ENCODE data around the gene RIMBP2. TPM values are rescaled to one million over a fixed set of nuclear protein-coding genes. Genes with fewer than 3 reads are reported as not detected.

Gene RIMBP2
- total RNA-seq, 1 experiment from 2014 or later = 2.1 TPM

DNA sequence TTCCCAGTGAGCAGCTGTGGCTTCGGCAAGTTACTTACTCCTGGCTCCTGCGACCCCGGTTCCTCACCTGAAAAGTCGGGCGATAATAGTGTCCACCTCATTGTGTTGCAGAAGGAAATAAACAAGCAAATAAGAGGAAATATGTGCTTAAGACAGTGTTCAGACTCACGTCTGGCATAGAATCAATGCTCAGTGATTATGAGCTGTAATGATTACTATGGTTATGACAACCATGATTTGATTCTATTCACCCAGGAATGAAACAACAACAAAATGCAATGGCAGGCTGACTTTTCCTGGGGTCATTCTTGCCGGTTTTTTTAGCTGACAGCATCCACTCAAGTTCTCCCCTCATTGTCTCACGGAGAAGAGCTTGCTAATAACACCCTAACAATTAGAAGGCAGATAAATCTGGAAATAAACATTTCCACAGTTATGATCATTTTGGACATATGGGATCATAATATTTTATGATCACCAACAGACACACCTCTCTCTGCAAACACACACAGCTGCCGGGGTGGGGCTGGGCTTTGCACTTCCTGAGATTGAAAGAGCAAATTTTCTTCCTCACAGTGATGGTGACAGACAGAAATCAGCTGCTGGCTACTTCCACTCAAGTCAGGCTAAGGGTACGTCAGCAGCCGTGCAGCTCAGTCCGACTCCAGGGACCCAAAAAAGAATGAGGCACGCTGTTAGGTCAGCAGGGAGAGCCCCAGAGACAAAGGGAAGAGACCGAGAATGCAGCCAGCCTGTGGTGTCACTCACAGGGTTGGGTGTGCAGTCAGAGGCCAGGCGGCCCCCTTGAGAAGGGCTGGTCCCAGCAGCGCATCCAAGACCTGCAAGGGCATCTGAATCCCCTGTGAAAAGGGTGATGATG lies 158.0 kb downstream of the RIMBP2 start:
- Histone ChIP-seq H3K4me3 (ENCODE audit: insufficient read depth, low read depth, low read length) (no peak overlapping the region), H3K27me3 (ENCODE audit: control insufficient read depth, insufficient read depth, low read length) (no peaks in the 10 kb centered on the region), H3K36me3 (replicated peaks; ENCODE audit: control insufficient read depth, insufficient read depth, low read length) (no peaks in the 10 kb centered on the region)
- DNase-seq = no peak

DNA sequence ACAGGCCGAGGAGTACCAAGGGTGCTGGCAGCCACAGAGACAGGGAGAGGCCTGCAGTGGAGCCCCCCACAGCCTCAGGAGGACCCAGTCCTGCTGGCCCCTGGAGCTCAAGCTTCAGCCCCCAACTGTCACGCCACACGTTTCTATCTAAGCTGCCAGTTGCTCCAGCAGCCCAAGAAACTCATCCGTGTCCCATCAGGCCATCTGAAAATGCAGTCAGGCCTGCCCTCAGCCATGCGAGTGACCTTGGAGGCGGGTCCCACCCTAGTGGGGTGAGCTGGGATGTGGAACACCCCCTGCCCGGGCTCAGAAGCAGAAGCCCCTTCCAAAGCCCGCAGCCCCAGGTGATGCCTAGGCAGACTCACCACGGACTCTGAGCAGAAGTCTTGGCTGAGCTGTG lies 158.9 kb downstream of the RIMBP2 start:
- no peaks in the 10 kb centered on the region for H3K27me3 ChIP-seq (ENCODE audit: control insufficient read depth, insufficient read depth, low read length)

GRCh38 chr12:130556486-130557055 lies 159.5 kb downstream of the RIMBP2 start:
- DNase-seq = no peak
- H3K36me3 ChIP-seq (replicated peaks; ENCODE audit: control insufficient read depth, insufficient read depth, low read length) = no peaks in the 10 kb centered on the region
- H3K4me3 ChIP-seq (ENCODE audit: insufficient read depth, low read depth, low read length) = no peak overlapping the region
- H3K27me3 ChIP-seq (ENCODE audit: control insufficient read depth, insufficient read depth, low read length) = no peaks in the 10 kb centered on the region

More for the DNA sequence above, 158.9 kb downstream of the RIMBP2 start:
- Histone ChIP-seq H3K4me3 (ENCODE audit: insufficient read depth, low read depth, low read length) (no peak overlapping the region), H3K36me3 (replicated peaks; ENCODE audit: control insufficient read depth, insufficient read depth, low read length) (no peaks in the 10 kb centered on the region)
- no peak for DNase-seq

- H3K4me3 ChIP-seq (ENCODE audit: insufficient read depth, low read depth, low read length) = no peak overlapping the region
- peak; percentile 61 for DNase-seq
These were observed 160.2 kb downstream of the RIMBP2 start for GRCh38 chr12:130555628-130556485.

GRCh38 chr12:130555221-130555620 lies 160.9 kb downstream of the RIMBP2 start:
- no peaks in the 10 kb centered on the region for H3K27me3 ChIP-seq (ENCODE audit: control insufficient read depth, insufficient read depth, low read length)
- H3K36me3 ChIP-seq (replicated peaks; ENCODE audit: control insufficient read depth, insufficient read depth, low read length) = no peaks in the 10 kb centered on the region
- no peak for DNase-seq
- no peak overlapping the region for H3K4me3 ChIP-seq (ENCODE audit: insufficient read depth, low read depth, low read length)

More at GRCh38 chr12:130555628-130556485, 160.2 kb downstream of the RIMBP2 start:
- Histone ChIP-seq H3K27me3 (ENCODE audit: control insufficient read depth, insufficient read depth, low read length) (no peaks in the 10 kb centered on the region), H3K36me3 (replicated peaks; ENCODE audit: control insufficient read depth, insufficient read depth, low read length) (no peaks in the 10 kb centered on the region)

DNA sequence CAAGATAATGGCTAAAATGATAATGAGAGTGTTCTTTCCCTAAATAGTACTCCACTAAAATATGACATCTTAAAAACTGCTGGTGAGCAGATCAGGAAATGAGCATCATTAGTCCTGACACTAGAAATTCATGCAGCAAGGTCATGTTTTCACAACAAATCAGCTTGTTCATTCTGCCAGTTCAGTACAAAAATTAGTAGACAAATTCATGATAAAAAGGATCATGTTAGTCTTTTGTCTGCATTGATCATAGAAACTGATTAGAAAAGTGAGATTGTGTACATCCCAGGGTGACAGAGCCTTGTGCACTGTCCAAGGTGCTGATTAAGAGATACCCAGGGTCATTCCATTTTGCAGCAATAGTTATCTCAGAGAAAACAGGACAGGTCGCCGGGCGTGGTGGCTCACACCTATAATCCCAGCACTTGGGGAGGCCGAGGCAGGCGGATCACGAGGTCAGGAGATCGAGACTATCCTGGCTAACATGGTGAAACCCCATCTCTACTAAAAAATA lies 163.6 kb downstream of the RIMBP2 start:
- peak; percentile 46 for DNase-seq
- Histone ChIP-seq H3K4me3 (ENCODE audit: insufficient read depth, low read depth, low read length) (no peak overlapping the region), H3K27me3 (ENCODE audit: control insufficient read depth, insufficient read depth, low read length) (no peaks in the 10 kb centered on the region), H3K36me3 (replicated peaks; ENCODE audit: control insufficient read depth, insufficient read depth, low read length) (no peaks in the 10 kb centered on the region)

DNA sequence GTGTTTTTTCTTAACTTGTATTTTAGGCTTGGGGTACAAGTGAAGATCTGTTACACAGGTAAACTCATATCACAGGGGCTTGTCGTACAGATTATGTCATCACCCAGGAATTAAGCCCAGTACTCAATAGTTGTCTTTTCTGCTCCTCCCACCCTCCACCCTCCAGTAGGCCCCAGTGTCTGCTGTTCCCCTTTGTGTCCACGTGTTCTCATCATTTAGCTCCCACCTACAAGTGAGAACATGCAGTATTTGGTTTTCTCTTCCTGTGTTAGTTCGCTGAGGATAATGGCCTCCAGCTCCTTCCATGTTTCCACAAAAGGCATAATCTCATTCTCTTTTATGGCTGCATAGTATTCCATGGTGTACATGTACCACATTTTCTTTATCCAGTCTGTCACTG lies 166.7 kb downstream of the RIMBP2 start:
- no peak for DNase-seq
- H3K4me3 ChIP-seq (ENCODE audit: insufficient read depth, low read depth, low read length) = no peak overlapping the region
- H3K36me3 ChIP-seq (replicated peaks; ENCODE audit: control insufficient read depth, insufficient read depth, low read length) = no peaks in the 10 kb centered on the region
- H3K27me3 ChIP-seq (ENCODE audit: control insufficient read depth, insufficient read depth, low read length) = no peaks in the 10 kb centered on the region

- Histone ChIP-seq H3K36me3 (replicated peaks; ENCODE audit: control insufficient read depth, insufficient read depth, low read length) (no peaks in the 10 kb centered on the region), H3K27me3 (ENCODE audit: control insufficient read depth, insufficient read depth, low read length) (no peaks in the 10 kb centered on the region), H3K4me3 (ENCODE audit: insufficient read depth, low read depth, low read length) (no peak overlapping the region)
- no peak for DNase-seq
These were observed 168.5 kb downstream of the RIMBP2 start for GRCh38 chr12:130547480-130548155.

- DNase-seq = no peak
- H3K36me3 ChIP-seq (replicated peaks; ENCODE audit: control insufficient read depth, insufficient read depth, low read length) = no peaks in the 10 kb centered on the region
- no peaks in the 10 kb centered on the region for H3K27me3 ChIP-seq (ENCODE audit: control insufficient read depth, insufficient read depth, low read length)
- no peak overlapping the region for H3K4me3 ChIP-seq (ENCODE audit: insufficient read depth, low read depth, low read length)
These were observed 169.6 kb downstream of the RIMBP2 start for GRCh38 chr12:130546494-130546893.

GRCh38 chr12:130545475-130545874 lies 170.6 kb downstream of the RIMBP2 start:
- H3K4me3 ChIP-seq (ENCODE audit: insufficient read depth, low read depth, low read length) = no peak overlapping the region
- no peak for DNase-seq
- H3K27me3 ChIP-seq (ENCODE audit: control insufficient read depth, insufficient read depth, low read length) = no peaks in the 10 kb centered on the region

DNA sequence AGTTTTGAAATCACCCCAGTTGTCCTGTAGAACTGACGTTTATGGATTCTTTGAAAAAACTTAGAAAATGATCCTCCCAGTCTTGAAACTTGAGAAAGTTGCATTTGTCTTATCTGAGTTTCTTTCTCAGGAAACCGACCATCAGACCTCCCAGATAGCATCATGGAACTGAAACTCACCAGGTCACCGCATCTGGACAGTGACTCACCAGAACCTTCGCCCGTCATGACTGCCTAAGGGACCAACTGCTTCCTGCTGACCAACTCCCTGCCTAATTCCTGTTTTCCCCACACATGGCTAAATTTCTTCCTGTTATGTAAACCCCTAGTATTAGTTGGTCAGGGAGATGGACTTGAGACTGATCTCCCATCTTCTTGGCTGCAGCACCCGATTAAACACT lies 175.7 kb downstream of the RIMBP2 start:
- DNase-seq = no peak
- no peaks in the 10 kb centered on the region for H3K36me3 ChIP-seq (replicated peaks; ENCODE audit: control insufficient read depth, insufficient read depth, low read length)
- H3K4me3 ChIP-seq (ENCODE audit: insufficient read depth, low read depth, low read length) = no peak overlapping the region
- no peaks in the 10 kb centered on the region for H3K27me3 ChIP-seq (ENCODE audit: control insufficient read depth, insufficient read depth, low read length)

More at GRCh38 chr12:130545475-130545874, 170.6 kb downstream of the RIMBP2 start:
- no peaks in the 10 kb centered on the region for H3K36me3 ChIP-seq (replicated peaks; ENCODE audit: control insufficient read depth, insufficient read depth, low read length)

DNA sequence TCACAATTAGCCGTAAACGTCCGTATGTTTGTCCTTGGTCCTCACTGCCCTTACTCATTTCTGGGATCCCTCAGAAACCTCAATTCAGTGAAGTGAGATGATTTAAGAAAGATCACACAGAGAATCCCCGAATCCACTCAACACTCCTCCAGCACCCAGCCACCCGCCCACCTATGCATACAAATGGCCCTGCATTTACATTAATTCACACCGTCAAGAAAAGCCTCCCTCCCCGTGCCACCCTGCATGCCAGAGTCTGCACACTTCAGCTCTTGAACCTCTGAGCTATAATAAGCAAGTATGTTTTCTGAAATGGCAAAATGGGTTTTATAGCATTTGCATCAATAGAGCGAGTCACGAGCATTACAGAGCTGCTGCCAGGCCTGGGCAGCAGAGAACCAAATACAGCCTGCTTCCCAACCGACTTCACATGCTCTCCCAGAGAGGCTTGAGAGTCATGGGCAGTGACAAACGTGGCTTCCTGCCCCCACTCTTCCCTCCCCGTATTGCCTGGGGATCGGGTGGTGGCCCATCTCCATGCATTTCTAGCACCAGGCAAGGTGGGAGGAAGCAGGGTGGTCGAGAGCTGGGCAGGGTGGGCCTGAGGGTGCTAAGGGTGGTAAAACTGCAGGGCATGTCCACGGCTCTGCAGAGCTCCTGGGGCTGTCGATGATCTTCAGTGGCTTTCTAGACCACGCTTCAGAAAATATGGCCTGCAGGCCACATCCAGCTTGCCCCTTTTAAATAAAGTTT lies 177.6 kb downstream of the RIMBP2 start:
- DNase-seq = no peak
- Histone ChIP-seq H3K4me3 (ENCODE audit: insufficient read depth, low read depth, low read length) (no peak overlapping the region), H3K27me3 (ENCODE audit: control insufficient read depth, insufficient read depth, low read length) (no peaks in the 10 kb centered on the region), H3K36me3 (replicated peaks; ENCODE audit: control insufficient read depth, insufficient read depth, low read length) (no peaks in the 10 kb centered on the region)

DNA sequence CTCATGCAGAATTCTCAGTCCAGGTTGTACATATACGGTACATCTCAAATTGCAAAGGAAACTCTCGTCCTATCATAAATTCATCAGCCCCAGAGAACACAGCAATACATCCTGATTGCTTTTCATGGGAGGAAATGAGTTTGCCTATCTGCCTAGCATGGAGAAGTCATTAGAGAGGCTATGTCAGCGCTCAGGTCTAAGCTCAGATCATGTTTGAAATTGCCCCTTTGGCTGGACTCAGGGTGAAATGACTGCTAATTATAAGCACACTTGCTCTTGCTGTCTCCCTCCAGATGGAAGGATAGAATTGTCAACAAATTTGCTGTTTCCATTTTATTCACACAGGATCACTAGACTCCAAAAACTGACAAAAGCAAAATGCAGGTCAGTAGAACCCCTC lies 178.4 kb downstream of the RIMBP2 start:
- no peak for DNase-seq
- Histone ChIP-seq H3K36me3 (replicated peaks; ENCODE audit: control insufficient read depth, insufficient read depth, low read length) (no peaks in the 10 kb centered on the region), H3K27me3 (ENCODE audit: control insufficient read depth, insufficient read depth, low read length) (no peaks in the 10 kb centered on the region), H3K4me3 (ENCODE audit: insufficient read depth, low read depth, low read length) (no peak overlapping the region)
